ENCODE results near the gene SLC39A11. TPM values are rescaled to one million over a fixed set of nuclear protein-coding genes. Genes with fewer than 3 reads are reported as not detected.

SLC39A11 gene
- total RNA-seq, 1 experiment from 2014 or later: 46.4 TPM

DNA sequence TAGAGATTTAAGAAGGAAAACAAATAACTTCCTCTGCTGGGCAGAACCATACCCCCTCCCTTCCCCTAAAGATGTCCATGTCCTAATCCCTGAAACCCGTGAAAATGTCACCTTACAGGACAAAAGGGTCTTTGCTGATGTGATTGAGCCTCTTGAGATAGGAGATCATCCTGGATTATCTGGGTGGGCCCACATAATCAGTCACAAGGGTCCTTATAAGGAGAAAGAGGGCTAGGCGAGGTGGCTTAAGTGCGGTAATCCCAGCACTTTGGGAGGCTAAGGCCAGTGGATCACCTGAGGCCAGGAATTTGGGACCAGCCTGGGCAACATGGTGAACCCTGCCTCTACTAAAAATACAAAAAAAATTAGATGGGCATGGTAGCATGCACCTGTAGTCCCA, 12.0 kb upstream of the SLC39A11 start:
- intact Hi-C loops (cut with micrococcal nuclease): no loop called here
- POLR2A ChIA-PET: no interaction called here
- Histone ChIP-seq H4K20me1 (ENCODE audit: insufficient read depth) (no peaks in the 10 kb centered on the region), H3K9me2 (ENCODE audit: insufficient read depth) (no peaks in the 10 kb centered on the region), H3K27me3 (ENCODE audit: insufficient read depth, low read length) (no peaks in the 10 kb centered on the region), H3K79me2 (ENCODE audit: insufficient read depth, low read length) (no peaks in the 10 kb centered on the region), H3K36me3 (ENCODE audit: control insufficient read depth in 1 of 2, insufficient read depth in 2 of 2, low read length in 2 of 2) (no peaks in the 10 kb centered on the region), H3K27ac (ENCODE audit: low read depth, low read length) (no peak overlapping the region), H2AFZ (ENCODE audit: low read depth, low read length, poor library complexity, severe bottlenecking) (no peak overlapping the region), H3K9ac (ENCODE audit: low read length) (no peak overlapping the region), H3K4me1 (ENCODE audit: control insufficient read depth in 1 of 2, insufficient read depth in 2 of 2, low read length in 2 of 2) (no peaks in the 10 kb centered on the region; a peak in 1 of 4 replicates), H3K9me3 (ENCODE audit: control insufficient read depth in 1 of 2, insufficient read depth in 1 of 2, low read depth in 1 of 2, low read length in 2 of 2) (no peaks in the 10 kb centered on the region), H3K4me2 (ENCODE audit: low read length) (no peak overlapping the region), H3K4me3 (replicated peaks in 1 of 2; ENCODE audit: low read depth in 1 of 2, low read length in 2 of 2) (no peak overlapping the region)
- no peak for TF ChIP-seq ZFX (IDR thresholded peaks at IDR 0.05)
- TF ChIP-seq, protein P1, sequence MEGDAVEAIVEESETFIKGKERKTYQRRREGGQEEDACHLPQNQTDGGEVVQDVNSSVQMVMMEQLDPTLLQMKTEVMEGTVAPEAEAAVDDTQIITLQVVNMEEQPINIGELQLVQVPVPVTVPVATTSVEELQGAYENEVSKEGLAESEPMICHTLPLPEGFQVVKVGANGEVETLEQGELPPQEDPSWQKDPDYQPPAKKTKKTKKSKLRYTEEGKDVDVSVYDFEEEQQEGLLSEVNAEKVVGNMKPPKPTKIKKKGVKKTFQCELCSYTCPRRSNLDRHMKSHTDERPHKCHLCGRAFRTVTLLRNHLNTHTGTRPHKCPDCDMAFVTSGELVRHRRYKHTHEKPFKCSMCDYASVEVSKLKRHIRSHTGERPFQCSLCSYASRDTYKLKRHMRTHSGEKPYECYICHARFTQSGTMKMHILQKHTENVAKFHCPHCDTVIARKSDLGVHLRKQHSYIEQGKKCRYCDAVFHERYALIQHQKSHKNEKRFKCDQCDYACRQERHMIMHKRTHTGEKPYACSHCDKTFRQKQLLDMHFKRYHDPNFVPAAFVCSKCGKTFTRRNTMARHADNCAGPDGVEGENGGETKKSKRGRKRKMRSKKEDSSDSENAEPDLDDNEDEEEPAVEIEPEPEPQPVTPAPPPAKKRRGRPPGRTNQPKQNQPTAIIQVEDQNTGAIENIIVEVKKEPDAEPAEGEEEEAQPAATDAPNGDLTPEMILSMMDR (IDR thresholded peaks at IDR 0.05 in 2 of 3, conservative IDR thresholded peaks at IDR 0.05 in 1 of 3; ENCODE audit: borderline replicate concordance in 1 of 3, insufficient read depth in 1 of 3, low read depth in 2 of 3, low read length in 2 of 3): no peak
- TF ChIP-seq, protein P2, sequence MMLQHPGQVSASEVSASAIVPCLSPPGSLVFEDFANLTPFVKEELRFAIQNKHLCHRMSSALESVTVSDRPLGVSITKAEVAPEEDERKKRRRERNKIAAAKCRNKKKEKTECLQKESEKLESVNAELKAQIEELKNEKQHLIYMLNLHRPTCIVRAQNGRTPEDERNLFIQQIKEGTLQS (IDR thresholded peaks at IDR 0.05): no peak
- TF ChIP-seq SRF (IDR thresholded peaks at IDR 0.05; ENCODE audit: low read depth): no peak
- TF ChIP-seq RAD21 (IDR thresholded peaks at IDR 0.05; ENCODE audit: low read depth): no peak
- TF ChIP-seq EGR1 (IDR thresholded peaks at IDR 0.05; ENCODE audit: low read depth): no peak
- RAD21 ChIA-PET (ENCODE audit: low non-redundant PET in 1 of 2, low total read pairs in 2 of 2, uncharacterized antibody in 2 of 2, unreplicated experiment in 2 of 2): no interaction called here
- no peak for ATAC-seq
- no TSS peak for BruUV-seq (replicated peaks)
- DNase-seq (ENCODE audit: low read depth, low spot score): no peak
- CTCF ChIA-PET: no interaction called here

DNA sequence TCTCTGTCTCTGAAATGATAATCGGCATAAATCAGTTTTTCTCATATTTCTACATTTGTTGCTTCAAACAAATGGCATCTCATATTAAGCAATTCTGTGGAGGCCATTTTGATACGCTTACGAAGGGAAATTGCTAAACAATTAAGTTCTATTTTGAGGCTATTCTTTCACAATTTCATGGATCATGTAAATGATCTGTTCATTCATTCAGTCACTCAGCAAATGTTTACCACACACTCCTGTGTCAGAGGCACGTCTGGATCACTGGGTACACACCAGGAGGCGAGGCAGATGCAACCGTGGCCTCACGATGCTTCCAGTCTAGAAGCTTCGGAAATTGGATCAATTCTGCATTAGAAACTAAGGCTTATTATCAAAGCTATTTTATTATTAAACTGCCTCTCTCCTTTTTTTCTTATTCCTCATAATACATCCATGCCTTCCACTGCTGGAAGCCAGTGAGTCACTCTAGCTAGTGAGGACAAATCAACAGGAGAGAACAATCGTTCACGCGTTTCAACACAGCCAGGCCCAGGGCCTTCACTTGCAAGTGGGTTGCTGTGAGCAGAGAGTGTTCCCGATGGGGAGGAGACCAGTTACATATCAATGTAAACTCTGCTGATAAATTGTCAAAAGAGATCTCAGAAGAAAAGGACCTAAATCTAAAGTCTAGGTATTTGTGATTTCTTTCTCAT, 11.3 kb upstream of the SLC39A11 start:
- Histone ChIP-seq H3K9me3 (ENCODE audit: control insufficient read depth in 1 of 2, insufficient read depth in 1 of 2, low read depth in 1 of 2, low read length in 2 of 2) (no peaks in the 10 kb centered on the region), H3K9ac (ENCODE audit: low read length) (no peak overlapping the region), H3K36me3 (ENCODE audit: control insufficient read depth in 1 of 2, insufficient read depth in 2 of 2, low read length in 2 of 2) (no peaks in the 10 kb centered on the region), H3K4me3 (replicated peaks in 1 of 2; ENCODE audit: low read depth in 1 of 2, low read length in 2 of 2) (no peak overlapping the region), H3K4me1 (ENCODE audit: control insufficient read depth in 1 of 2, insufficient read depth in 2 of 2, low read length in 2 of 2) (no peaks in the 10 kb centered on the region; a peak in 1 of 4 replicates), H2AFZ (ENCODE audit: low read depth, low read length, poor library complexity, severe bottlenecking) (no peak overlapping the region), H3K4me2 (ENCODE audit: low read length) (no peak overlapping the region), H3K9me2 (ENCODE audit: insufficient read depth) (no peaks in the 10 kb centered on the region), H3K79me2 (ENCODE audit: insufficient read depth, low read length) (no peaks in the 10 kb centered on the region), H3K27me3 (ENCODE audit: insufficient read depth, low read length) (no peaks in the 10 kb centered on the region), H3K27ac (ENCODE audit: low read depth, low read length) (no peak overlapping the region), H4K20me1 (ENCODE audit: insufficient read depth) (no peaks in the 10 kb centered on the region)
- DNase-seq (ENCODE audit: low read depth, low spot score) (no peak), ATAC-seq (no peak)
- ChIA-PET POLR2A (no interaction called here), CTCF (no interaction called here), RAD21 (ENCODE audit: low non-redundant PET in 1 of 2, low total read pairs in 2 of 2, uncharacterized antibody in 2 of 2, unreplicated experiment in 2 of 2) (no interaction called here)
- no peak for TF ChIP-seq JUND (IDR thresholded peaks at IDR 0.05)
- no peak for TF ChIP-seq ZFX (IDR thresholded peaks at IDR 0.05)
- no peak for TF ChIP-seq POLR2AphosphoS5 (IDR thresholded peaks at IDR 0.05; ENCODE audit: low read depth, low read length)
- TF ChIP-seq, protein P3, sequence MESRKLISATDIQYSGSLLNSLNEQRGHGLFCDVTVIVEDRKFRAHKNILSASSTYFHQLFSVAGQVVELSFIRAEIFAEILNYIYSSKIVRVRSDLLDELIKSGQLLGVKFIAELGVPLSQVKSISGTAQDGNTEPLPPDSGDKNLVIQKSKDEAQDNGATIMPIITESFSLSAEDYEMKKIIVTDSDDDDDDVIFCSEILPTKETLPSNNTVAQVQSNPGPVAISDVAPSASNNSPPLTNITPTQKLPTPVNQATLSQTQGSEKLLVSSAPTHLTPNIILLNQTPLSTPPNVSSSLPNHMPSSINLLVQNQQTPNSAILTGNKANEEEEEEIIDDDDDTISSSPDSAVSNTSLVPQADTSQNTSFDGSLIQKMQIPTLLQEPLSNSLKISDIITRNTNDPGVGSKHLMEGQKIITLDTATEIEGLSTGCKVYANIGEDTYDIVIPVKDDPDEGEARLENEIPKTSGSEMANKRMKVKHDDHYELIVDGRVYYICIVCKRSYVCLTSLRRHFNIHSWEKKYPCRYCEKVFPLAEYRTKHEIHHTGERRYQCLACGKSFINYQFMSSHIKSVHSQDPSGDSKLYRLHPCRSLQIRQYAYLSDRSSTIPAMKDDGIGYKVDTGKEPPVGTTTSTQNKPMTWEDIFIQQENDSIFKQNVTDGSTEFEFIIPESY (IDR thresholded peaks at IDR 0.05; ENCODE audit: extremely low read depth, insufficient replicate concordance, low read length): no peak
- no peak for TF ChIP-seq EZH2 (IDR thresholded peaks at IDR 0.05)
- no peak for TF ChIP-seq CEBPB (IDR thresholded peaks at IDR 0.05; ENCODE audit: low read depth)
- TF ChIP-seq TCF7L2 (IDR thresholded peaks at IDR 0.05; ENCODE audit: borderline replicate concordance, extremely low read depth, insufficient read depth, insufficient read length): no peak
- no peak for TF ChIP-seq YY1 (IDR thresholded peaks at IDR 0.05; ENCODE audit: extremely low read depth, insufficient replicate concordance, low read depth, low read length)
- TF ChIP-seq EZH2phosphoT487 (IDR thresholded peaks at IDR 0.05; ENCODE audit: borderline replicate concordance): no peak
- no TSS peak for BruUV-seq (replicated peaks)
- intact Hi-C loops (cut with micrococcal nuclease): no loop called here
